ENCODE measurements around the gene SMC4. TPM values are rescaled to one million over a fixed set of nuclear protein-coding genes. Genes with fewer than 3 reads are reported as not detected.

SMC4 gene
- total RNA-seq, 1 donor from 2014 or later, result 90.6 TPM

- TF ChIP-seq, protein P1, sequence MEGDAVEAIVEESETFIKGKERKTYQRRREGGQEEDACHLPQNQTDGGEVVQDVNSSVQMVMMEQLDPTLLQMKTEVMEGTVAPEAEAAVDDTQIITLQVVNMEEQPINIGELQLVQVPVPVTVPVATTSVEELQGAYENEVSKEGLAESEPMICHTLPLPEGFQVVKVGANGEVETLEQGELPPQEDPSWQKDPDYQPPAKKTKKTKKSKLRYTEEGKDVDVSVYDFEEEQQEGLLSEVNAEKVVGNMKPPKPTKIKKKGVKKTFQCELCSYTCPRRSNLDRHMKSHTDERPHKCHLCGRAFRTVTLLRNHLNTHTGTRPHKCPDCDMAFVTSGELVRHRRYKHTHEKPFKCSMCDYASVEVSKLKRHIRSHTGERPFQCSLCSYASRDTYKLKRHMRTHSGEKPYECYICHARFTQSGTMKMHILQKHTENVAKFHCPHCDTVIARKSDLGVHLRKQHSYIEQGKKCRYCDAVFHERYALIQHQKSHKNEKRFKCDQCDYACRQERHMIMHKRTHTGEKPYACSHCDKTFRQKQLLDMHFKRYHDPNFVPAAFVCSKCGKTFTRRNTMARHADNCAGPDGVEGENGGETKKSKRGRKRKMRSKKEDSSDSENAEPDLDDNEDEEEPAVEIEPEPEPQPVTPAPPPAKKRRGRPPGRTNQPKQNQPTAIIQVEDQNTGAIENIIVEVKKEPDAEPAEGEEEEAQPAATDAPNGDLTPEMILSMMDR (conservative IDR thresholded peaks at IDR 0.05; ENCODE audit: low read depth, low read length), result no peak
- H3K4me3 ChIP-seq (ENCODE audit: low read depth, low read length), result no peak overlapping the region
- DNase-seq (ENCODE audit: low read depth), result no peak
These were observed 79.9 kb downstream of the SMC4 start for GRCh38 chr3:160479376-160479775.

DNA sequence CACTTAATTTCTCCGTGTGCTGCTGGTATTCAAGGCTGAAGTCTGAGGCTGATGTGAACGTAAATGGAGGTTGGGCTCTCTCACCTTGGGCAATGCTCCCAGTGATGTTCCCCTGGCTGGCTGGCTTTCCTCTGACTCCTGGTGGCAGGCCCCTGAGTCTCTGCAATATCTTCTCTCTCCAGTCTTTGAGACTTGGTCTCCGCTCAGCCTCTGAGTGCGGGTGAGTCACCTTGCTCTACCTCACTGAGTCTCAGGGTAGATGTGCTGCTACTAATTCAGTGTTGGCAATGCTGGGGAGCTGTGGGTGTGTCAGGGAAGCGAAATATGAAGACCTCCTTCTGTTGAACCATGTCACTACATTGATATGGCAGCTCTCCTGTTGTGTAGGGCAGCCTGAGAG is 81.5 kb downstream of the SMC4 start:
- DNase-seq (ENCODE audit: low read depth), result no peak
- TF ChIP-seq, protein P1 (conservative IDR thresholded peaks at IDR 0.05; ENCODE audit: low read depth, low read length), result no peak
- no peak overlapping the region for H3K4me3 ChIP-seq (ENCODE audit: low read depth, low read length)

DNA sequence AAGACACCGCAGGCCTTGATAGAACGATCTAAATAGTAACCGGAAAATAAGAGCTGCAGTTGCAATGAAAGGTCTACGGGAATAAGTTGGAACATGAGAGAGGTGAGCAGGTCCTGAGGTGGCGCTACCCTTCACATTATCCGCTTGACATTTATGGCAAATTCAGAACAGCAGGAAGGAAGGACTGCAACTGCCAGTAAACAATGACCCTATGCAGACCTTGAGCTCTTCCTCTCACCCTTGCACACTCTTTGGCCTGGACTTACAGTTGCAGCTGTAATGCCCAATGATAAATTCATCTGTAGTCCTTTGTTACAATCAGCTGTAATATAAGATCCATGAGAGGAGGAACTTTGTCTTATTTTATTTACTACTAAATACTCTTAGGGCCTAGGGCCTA is 82.4 kb downstream of the SMC4 start:
- H3K4me3 ChIP-seq (ENCODE audit: low read depth, low read length), result no peak overlapping the region
- no peak for DNase-seq (ENCODE audit: low read depth)
- TF ChIP-seq, protein P1 (conservative IDR thresholded peaks at IDR 0.05; ENCODE audit: low read depth, low read length), result no peak

GRCh38 chr3:160482796-160483195 is 83.3 kb downstream of the SMC4 start:
- DNase-seq (ENCODE audit: low read depth), result no peak
- TF ChIP-seq, protein P1 (conservative IDR thresholded peaks at IDR 0.05; ENCODE audit: low read depth, low read length), result no peak
- no peak overlapping the region for H3K4me3 ChIP-seq (ENCODE audit: low read depth, low read length)

Other genes starting within 250 kb of the SMC4 start
- gene C3orf80, start 174.2 kb upstream of the SMC4 start, total RNA-seq, result not detected in 2 replicates
- 16.2 and 25.7 TPM in 2 replicates for gene IFT80, start 425 bp upstream of the SMC4 start, total RNA-seq
- gene TRIM59, start 50.1 kb downstream of the SMC4 start, total RNA-seq, result 33.0 and 49.8 TPM in 2 replicates
- 17.0 and 27.7 TPM in 2 replicates for gene KPNA4, start 165.9 kb downstream of the SMC4 start, total RNA-seq

All from epithelial cell of proximal tubule (primary cell).